CD4-positive, alpha-beta T cell treated with Interleukin-4 for 4 hours (primary cell): ENCODE measurements around the gene XKR3.
A peak's percentile ranks its signal among the peaks of the same experiment; 100 is the strongest.
"Not testable (repeated sequence)": the region's sequence is repeated elsewhere in the genome, so short reads cannot be mapped to it uniquely, and the experiment has no call there.

Source experiments
- DNase-seq: peaks from one replicate; pipeline ENCODE4 v3.0.0-alpha.2; 2020

Gene XKR3

DNA sequence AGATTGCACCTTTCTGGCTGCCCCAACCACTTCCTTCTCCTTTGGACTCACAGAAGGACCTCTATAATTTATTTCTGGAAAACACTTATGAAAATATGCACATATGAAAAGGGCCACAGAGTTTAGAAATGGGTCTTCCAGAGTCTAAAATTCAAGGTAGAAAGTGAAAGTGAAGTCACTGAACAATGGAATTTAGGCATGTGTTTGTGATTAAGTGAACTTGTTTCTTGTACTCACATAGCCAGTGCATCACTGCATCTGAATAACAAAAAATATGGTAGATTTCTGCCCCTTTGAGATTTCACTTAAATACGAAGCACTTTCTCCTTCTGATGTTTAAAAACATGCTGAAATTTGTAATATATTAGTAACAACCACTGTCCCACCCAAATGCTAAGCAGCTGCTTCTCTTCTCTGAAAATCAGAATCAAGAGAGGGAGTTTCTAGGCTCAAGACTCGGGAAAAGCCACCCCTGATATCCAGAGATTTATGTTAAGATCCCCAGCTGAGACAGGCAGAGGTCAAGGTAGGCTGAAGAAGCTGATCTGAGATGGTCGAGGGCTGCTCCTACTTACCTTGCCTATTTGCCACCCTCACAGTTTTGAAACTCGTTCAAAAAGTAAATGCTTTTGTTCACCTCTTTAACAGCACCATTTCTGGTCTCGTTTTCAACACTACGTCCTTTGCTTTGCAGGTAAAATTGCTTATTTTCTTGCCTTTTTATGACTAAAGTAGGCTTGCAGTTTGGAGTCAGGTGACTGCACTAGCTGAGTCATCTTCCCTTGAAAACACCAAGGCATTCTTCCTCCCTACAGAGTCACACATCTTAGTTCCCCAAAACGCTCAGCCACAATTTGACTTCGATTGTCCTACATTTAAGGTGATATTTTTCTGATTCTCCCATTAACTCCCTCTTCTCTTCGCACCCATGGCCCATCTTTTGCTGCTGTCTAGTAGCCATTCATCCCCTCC is at the start of gene XKR3:
TSS of gene XKR3 (minus strand) at position 696 of the 972 bp plus-strand sequence. CDS start 17,338 bp downstream, outside the sequence.
- DNase-seq, result peak; percentile 10

DNA sequence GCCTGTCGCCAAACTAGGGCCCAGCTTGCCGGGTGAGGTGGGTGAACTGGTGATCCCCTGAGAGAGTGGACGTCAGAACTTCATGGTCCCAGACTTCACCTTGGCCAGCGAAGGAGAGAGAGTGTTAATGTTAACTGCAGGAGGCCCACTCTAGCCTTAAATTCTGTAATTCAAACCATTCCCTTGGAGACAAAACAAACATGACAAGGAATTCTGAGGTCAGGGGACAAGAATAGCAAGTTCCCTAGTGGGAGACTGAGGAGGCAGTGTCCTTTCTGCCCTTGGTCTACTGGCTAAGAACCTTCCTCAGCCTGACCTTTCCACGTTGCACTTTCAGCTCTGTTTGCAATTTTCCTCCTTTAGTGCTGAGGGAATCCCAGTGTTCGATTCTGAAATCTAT is 44.4 kb upstream of the XKR3 start:
- DNase-seq, result not testable (repeated sequence)

DNA sequence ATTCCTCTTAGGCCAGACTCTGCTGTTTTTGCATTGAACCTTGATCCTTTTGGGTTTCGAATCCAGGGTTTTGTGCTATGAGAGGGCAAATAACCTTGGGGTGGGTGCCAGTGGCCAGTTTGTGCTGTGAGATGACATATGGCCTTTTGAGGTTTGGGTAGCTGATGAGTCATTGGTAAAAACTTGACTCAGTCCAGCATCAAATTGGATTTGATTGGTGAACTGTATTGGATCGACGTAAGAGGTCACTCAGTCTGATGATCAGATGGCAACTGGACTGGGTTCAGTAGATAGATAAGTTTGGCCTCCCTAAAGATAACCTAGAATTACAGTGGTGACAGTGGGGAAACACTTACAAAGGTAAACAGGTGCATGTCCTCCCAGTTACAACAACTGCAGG is 41.0 kb upstream of the XKR3 start:
- no peak for DNase-seq

DNA sequence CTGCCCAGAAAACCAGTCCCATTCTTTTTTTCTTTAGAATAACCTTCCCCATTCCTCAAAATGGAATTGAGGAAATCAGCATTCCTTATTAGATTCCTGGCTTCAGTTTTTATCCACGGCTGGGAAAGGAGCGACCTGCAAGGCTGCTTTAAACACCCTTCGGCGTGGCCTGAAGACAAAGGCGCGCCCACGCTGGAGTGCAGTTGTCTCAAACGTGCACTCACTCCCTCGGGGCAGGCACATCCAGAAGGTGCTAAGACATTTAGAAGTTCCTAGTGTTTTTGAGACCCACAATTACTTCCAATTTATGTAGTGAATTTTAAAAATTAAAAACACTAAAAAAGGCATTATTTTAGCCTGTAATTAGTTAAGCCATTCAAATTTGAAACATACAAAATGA is 31.6 kb upstream of the XKR3 start:
- not testable (repeated sequence) for DNase-seq

DNA sequence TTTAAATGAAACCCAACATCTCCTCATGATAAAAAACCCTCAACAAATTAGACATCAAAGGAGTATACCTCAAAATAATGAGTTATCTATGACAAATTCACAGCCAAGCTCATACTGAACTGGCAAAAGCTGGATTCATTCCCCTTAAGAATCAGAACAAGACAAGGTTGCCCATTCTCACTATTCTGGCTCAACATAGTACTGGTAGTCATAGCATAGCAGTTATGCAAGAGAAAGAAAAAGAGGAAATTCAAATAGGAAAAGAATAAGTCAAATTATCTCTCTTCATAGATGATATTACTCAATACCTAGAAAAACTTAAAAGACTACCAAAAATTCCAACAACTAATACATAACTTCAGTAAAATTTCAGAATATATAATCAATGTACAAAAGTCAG is 29.4 kb upstream of the XKR3 start:
- DNase-seq, result no peak

DNA sequence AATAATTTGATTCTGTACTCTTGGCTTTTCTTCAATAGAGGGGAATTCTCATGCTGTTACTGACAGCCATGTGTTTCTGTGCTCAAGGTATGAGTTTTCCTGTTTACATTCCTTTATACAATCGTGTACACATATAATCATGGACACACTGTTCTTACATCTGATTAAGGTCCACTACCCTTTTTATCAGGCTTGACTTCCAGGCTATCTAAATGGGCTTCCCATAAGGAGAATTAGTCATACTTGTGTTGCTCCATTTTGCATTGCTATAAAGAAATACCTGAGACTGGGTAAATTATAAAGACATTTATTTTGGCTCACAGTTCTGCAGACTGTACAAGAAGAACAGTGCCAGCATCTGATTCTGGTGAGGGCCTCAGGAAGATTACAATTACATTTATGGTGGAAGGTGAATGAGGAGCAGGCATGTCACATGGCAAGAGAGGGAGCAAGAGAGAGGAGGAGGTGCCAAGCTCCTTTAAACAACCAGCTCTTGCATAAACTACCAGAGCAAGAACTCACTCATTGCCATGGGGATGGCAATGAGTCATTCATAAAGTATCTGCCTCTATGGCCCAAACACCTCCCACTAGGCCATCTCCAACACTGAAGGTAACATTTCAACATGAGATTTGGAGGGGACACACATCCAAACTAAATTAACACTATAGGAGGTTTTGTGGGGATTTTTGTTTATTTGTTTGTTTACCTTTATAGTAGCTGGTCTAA is 26.2 kb upstream of the XKR3 start:
- DNase-seq, result not testable (repeated sequence)

DNA sequence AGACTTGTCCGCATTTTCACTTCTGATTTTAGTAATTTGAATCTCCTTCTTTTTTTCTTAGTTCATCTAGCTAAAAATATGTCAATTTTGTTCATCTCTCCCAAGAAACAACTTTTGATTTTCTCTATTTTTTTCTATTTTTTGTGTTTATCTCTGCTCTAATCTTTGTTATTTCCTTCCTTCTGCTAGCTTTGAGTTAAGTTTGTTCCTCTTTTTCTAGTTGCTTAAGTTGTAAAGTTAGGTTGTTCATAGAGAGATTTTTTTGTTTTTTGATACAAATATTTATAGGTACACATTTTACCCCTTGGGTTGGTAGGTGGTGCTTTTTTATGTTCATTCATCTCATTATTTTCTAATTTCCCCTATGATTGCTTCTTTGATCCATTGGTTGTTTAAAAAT is 22.1 kb upstream of the XKR3 start:
- no peak for DNase-seq

DNA sequence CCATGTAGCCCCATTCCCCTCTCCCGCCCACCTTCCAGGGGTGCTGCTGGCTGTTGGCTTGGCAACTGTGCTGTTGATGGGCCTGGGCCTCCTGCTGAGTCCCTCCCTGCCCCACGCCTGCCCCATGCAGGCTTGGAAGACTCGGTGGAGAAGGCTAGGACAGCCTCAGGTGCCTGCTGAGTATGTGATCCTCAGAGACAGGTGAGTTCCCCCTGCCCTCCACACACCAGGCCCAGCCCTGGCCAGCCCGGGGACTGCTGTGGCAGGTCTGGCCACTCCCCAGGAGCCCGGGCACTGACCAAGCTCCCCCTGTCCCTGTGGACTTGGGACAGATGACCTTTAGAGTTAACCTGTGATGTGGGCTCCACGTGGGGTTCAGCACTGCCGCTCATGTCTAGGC is 20.7 kb upstream of the XKR3 start:
- no peak for DNase-seq

DNA sequence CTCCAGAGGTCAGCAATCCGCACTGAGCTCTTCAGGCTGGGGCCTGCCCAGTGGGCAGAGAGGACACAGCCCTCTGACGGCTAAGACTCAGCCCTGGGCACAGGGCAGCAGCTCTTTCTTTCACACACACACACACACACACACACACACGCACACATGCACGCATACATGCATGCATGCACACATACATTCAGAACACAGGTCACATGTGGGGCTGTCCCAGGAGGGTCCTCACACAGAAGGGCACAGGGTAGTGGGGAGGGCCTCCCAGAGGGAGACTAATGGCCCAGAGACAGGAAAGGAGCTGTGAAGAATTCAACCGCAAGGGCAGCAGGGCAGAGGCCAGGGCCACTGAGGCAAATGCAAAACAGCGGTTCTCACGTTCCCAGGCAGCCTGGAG is 20.3 kb upstream of the XKR3 start:
- no peak for DNase-seq

DNA sequence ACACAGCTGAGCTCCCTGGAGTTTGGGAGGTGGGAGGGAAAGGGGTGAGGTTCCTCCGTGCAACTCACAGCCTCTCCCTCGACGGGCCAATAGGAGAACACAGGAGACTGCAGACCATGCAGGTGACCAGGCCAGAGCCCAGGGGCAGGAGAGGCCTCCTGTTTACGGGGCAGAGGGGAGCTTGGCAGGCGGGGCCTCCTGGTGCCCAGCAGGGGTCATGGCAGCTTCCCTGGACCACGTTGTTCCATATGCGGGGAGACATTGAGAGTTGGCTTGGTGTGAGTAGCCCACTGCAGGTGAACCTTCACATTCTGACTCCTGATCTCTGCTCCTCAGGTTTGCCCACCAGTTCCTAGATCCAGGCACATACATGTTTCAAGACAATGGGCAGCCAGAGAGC is 19.3 kb upstream of the XKR3 start:
- no peak for DNase-seq

DNA sequence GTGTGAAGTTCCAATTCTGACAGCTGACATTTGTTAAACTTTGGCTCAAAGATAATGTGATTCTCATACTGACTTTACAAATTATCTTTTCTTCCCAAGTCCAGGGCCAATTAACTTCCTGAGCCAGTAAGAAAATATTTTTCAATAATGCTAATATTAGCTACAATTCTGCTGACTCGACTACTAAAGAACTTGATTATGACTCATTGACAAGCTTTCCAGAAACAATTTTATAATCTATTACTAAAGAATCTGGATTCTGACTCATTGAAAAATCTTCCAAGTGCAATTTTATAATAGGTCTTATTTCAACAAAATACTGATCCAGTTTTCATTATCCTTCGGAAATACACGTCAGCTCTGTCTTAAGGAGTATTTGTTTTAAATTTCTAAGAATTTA is 12.9 kb upstream of the XKR3 start:
- DNase-seq, result no peak

DNA sequence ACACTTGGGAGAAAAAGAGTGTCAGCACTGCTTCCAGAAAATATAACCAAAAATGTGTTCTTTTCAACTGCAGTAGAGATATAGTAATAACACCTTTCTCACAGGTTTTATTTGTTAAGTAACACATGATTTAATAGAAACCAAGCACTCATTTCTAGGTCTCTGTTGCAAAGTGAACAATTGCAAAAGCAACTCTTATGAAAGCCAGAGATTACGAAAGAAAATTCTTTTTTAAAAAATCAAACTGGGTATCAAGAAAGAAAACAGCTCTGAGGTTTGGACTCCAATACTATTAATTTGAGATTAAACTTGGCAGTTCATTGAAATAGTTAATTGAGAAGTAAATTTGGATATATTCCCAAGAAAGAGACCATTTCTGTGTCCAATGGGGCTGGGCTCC is 9.8 kb upstream of the XKR3 start:
- no peak for DNase-seq

DNA sequence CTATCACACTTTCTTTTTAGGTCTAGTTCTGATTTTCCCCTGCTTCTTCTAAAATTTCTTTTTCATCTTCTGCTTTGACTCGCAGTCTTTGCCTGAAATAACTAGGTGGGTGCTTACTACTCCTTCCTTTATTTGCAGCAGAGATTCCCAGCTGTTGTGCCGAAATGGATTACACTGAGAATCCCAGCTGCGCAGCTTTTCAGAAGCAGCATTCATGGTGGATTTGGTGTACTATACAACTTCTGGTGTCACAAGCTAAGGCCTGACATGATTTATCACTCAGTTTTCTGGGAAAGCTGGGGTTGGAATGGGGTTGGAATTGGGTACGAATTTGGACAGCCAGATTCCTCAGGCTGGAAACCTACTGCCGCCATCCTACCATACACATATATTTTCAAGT is 6.0 kb upstream of the XKR3 start:
- no peak for DNase-seq

DNA sequence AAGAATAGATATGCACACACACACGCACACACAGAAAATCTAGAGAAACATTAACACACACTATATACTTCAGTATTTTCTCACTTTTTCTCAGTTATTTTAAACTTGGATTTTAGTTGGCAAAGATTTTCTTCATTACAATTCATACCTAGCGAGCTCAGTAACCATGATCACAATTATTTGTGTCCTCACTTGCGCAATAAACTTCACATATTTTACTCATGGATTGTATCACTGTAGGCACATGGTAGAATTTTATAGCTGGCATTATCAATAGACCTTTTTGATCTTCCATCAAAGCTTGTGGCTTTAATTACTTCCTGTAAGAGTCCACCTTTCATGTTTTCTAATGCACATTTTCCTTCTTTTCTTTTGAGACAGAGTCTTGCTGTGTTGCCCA is 4.8 kb upstream of the XKR3 start:
- no peak for DNase-seq

DNA sequence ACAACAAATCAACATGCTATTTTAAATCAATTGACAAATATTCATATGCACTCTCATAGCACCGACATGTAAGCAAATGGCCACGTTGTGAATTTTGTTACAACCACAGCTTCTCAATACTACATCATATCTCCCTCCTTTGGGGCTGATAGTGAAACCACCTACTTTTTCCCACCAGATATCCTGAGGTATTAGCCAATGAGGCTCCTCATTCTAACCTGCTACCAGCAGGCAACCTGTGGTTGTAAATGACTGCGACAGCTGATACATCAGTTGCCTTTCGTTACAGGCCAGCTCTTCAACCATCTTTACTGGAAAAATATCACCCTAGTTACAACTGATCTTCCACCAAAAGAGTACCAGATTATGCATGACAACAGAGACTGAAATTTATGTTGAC is 3.7 kb upstream of the XKR3 start:
- no peak for DNase-seq

DNA sequence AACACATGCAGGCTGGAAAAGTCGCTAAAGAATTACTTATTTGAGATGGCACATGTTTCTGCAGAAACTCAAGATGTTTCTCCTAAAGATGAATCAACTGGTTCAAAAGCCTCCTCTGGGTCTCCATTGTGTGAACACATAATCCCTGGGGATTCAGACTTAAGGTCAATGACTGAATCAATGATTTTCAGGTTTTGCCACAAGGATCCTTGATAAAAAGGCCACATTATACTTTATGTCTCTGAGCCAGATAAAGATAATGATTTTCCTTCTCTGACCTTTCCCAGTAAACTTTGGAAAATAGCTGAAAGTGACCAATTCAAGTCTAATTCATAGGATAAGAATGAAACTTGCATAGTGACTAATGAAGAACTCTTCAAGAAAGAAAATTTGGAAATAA is 2.3 kb upstream of the XKR3 start:
- no peak for DNase-seq

DNA sequence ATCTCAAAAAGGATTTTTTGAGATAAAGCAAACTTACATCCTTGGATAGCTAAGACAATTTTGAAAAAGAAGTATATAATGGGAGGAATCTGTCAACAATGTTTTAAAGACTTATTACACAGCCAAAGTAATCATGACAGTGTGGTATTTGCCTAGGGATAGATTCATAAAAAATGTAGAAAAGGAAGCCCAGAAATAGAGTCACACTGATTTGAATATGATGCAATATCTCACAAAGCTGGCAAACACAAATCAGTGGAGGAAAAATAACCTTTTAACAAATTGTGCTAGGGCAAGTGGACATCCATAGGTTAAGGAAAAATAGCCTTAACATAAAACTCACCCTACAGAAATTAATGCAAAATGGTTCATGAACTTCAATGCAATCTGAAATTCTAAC is 6.0 kb downstream of the XKR3 start:
- no peak for DNase-seq

DNA sequence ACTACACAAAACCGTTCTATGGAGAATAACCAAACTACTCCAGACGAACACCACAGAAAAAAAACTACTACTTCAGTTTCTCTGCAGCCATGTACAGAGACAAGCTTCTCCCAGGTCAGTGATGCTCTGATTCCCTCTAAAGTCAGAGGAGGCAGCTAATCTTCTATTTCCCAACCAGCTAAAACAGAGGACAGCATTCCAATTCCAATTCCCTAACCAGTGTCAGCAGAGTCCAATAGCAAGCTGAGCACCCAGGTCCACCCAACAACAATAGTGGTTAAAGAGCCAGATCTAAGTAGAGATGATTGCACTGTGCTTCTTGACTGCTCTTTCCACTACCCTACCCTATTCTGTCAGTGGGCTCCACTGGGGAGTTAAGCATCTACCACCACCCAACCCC is 6.7 kb downstream of the XKR3 start:
- DNase-seq, result no peak

DNA sequence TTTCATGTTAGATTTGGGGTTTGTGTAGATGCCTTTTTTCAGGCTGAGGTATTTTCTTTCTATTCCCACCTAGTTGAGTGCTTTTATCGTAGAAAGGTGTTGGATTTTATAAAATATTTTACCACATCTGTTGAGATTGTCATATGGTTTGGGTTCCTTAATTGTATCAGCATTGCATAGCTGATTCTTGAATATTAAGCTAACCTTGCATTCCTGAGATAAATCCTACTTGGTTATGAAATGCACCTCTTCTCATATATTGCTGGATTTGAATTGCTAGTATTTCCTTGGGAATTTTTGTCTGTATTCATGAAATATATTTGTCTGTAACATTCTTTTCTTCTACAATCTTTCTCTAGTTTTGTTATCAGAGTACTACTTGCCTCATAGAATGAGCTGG is 10.1 kb downstream of the XKR3 start:
- no peak for DNase-seq

DNA sequence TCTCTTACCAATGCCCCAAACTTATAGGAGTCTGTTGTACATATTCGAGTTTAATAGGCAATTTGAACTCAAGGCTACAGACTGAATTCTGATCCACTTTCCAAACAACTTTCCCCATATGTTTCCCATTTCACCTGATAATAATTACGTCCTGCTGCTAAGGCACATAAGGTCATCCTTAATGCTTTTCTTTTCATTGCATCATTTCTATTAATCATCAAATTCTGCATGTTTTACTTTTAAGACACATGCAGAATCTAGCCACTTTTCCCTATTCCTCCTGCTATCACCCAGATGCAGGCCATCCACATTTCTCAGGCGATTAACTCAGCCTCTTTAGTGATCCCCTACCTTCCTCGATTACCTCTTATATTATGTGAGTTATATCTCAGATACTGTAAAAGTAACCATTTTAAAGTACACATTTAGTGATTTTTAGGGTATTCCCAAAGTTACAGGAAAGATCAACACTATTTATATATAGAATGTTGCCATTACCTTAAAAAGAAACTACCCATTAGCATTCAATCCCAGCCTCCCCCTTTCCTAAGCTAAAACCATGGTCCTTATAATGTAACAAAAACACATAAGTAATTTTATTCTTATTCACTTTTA is 14.9 kb downstream of the XKR3 start:
- DNase-seq, result no peak

DNA sequence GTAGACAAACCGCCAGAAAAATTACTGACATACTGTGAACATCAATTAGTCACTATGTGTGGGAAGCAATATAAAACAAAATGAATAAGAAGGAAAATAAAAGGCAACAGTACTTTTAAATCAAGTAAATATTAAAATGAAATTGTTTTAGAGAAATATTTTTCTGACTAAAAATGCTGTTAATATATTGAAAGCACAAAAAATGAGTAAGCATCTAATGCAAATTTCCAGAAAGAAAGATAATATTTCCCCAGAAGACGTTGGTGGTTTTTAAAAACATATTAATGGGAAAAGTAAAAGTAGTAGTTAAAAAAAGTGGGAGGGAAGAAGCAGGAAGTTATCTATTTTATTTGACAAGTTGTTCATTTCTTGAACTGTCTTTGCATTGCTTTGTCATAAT is 16.5 kb downstream of the XKR3 start:
- no peak for DNase-seq

DNA sequence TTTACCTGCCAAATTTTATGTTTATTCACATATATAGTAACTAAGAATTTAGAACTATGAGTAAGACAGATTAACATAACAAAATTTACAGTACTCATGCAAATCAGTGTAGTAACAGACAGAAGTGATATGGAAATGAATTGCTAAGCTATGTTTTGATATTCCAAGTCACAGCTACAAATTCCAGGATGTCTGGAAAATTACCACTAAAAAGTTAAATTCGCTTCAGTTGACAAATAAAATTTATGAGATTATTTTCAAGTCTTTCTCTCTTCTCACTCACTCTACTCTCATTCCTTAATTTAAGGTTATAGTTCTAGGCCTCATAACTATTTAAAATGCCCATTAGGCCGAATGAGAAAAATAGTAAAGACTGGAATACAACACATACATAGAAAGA is 18.1 kb downstream of the XKR3 start:
- DNase-seq, result no peak

DNA sequence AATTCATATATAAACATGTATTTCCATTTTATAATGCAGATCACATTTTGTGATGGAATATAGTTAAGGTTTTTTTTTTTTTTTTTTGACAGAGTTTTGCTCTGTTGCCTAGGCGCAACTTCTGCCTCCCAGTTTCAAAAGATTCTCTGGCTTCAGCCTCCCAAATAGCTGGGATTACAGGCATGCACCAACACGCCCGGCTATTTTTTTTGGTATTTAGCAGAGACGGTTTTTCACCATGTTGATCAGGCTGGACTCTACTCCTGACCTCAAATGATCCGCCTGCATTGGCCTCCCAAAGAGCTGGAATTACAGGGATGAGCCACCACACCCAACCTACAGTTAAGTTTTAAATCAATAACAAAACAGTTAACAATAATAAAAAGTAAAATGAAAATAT is 18.8 kb downstream of the XKR3 start:
- no peak for DNase-seq

DNA sequence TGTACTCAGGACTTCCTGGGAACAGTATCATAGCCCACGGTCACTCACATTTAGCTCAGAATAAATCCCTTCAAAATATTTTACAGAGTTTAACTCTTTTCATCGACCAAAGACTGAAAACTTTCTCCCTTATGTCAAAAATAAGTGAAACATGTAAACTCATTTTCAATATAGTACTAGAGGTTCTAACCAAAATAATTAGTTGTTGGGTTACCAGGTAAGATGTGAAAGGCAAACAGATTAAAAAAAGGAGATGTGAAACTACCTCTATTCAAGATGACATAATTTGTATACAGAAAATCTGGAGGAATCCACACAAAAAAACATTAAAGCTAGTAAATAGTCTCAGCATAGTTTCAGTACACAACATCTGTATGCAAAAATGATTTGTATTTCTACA is 20.3 kb downstream of the XKR3 start:
- DNase-seq, result no peak
